HEK293 (cell line): ENCODE results near the gene SLC35F2.

Experiments
- GLI2 ChIP-seq: fragments of 450-650 bp; formaldehyde crosslinking; IDR thresholded peaks from 2 replicates; pipeline ENCODE4; 2017; ENCODE audit warnings: missing biosample characterization, missing genetic modification characterization, low read depth, borderline replicate concordance
- HOXA7 ChIP-seq: sonication (generic); formaldehyde crosslinking; IDR thresholded peaks from 2 replicates; pipeline ENCODE4 v1.8.1; 2022; ENCODE audit warnings: missing genetic modification reagents, borderline replicate concordance
- HOXD13 ChIP-seq: sonication (generic); formaldehyde crosslinking; IDR thresholded peaks from 2 replicates; pipeline ENCODE4 v1.8.0; 2022; ENCODE audit warnings: missing genetic modification reagents, borderline replicate concordance
- KLF16 ChIP-seq: fragments of 450-650 bp; formaldehyde crosslinking; IDR thresholded peaks from 2 replicates; pipeline ENCODE4 v1.5.1; 2017; ENCODE audit warnings: missing biosample characterization, missing genetic modification characterization
- WT1 ChIP-seq: fragments of 450-650 bp; formaldehyde crosslinking; IDR thresholded peaks from 2 replicates; pipeline ENCODE4 v1.5.1; 2016; ENCODE audit warnings: missing biosample characterization, missing genetic modification characterization
- ZBTB7A ChIP-seq: fragments of 450-650 bp; formaldehyde crosslinking; IDR thresholded peaks from 2 replicates; pipeline ENCODE4 v1.5.1; 2016; ENCODE audit warnings: low read depth, missing biosample characterization, missing genetic modification characterization
- ZFHX2 ChIP-seq: fragments of 450-650 bp; formaldehyde crosslinking; conservative IDR thresholded peaks from 2 replicates; pipeline ENCODE4 v1.5.1; 2016; ENCODE audit warnings: missing biosample characterization, missing genetic modification characterization
- ZNF292 ChIP-seq: fragments of 450-650 bp; formaldehyde crosslinking; IDR thresholded peaks from 2 replicates; pipeline ENCODE4 v1.5.1; 2016; ENCODE audit warnings: low read depth, missing biosample characterization, missing genetic modification characterization, borderline replicate concordance
- ZNF302 ChIP-seq: fragments of 450-650 bp; formaldehyde crosslinking; IDR thresholded peaks from 2 replicates; pipeline ENCODE4 v1.5.1; 2016; ENCODE audit warnings: missing biosample characterization, missing genetic modification characterization, low read depth
- ZNF391 ChIP-seq: fragments of 450-650 bp; formaldehyde crosslinking; IDR thresholded peaks from 2 replicates; pipeline ENCODE4 v1.5.1; 2016; ENCODE audit warnings: low read depth, missing biosample characterization, missing genetic modification characterization, borderline replicate concordance
- ZNF416 ChIP-seq: fragments of 450-650 bp; formaldehyde crosslinking; IDR thresholded peaks from 2 replicates; pipeline ENCODE4 v1.5.1; 2016; ENCODE audit warnings: missing biosample characterization, missing genetic modification characterization
- ZNF423 ChIP-seq: fragments of 450-650 bp; formaldehyde crosslinking; IDR thresholded peaks from 2 replicates; pipeline ENCODE4 v1.5.1; 2016; ENCODE audit warnings: missing biosample characterization, missing genetic modification characterization
- ZNF426 ChIP-seq: fragments of 450-650 bp; formaldehyde crosslinking; IDR thresholded peaks from 2 replicates; pipeline ENCODE4 v1.5.1; 2017; ENCODE audit warnings: missing biosample characterization, missing genetic modification characterization, mild to moderate bottlenecking, inconsistent platforms, moderate library complexity
- ZNF529 ChIP-seq: fragments of 450-650 bp; formaldehyde crosslinking; IDR thresholded peaks from 2 replicates; pipeline ENCODE4 v1.5.1; 2017; ENCODE audit warnings: missing genetic modification characterization, missing biosample characterization; ENCODE audit not compliant: insufficient replicate concordance
- ZNF623 ChIP-seq: fragments of 450-650 bp; formaldehyde crosslinking; IDR thresholded peaks from 2 replicates; pipeline ENCODE4 v1.5.1; 2016; ENCODE audit warnings: missing biosample characterization, missing genetic modification characterization
- ZNF658 ChIP-seq: fragments of 450-650 bp; formaldehyde crosslinking; IDR thresholded peaks from 2 replicates; pipeline ENCODE4; 2016; ENCODE audit warnings: missing biosample characterization, missing genetic modification characterization
- ZNF670 ChIP-seq: fragments of 450-650 bp; formaldehyde crosslinking; IDR thresholded peaks from 2 replicates; pipeline ENCODE4 v1.5.1; 2016; ENCODE audit warnings: missing biosample characterization, missing genetic modification characterization, low read depth
- ZNF747 ChIP-seq: fragments of 450-650 bp; formaldehyde crosslinking; IDR thresholded peaks from 2 replicates; pipeline ENCODE4 v1.5.1; 2016; ENCODE audit warnings: missing biosample characterization, missing genetic modification characterization
- ZSCAN16 ChIP-seq: fragments of 450-650 bp; formaldehyde crosslinking; IDR thresholded peaks from 2 replicates; pipeline ENCODE4 v1.5.1; 2016; ENCODE audit warnings: missing biosample characterization, missing genetic modification characterization
- TF ChIP-seq, protein P1 (sequence below): fragments of 450-650 bp; formaldehyde crosslinking; IDR thresholded peaks from 2 replicates; pipeline ENCODE4 v1.5.1; 2016; ENCODE audit warnings: missing biosample characterization, missing genetic modification characterization
- TF ChIP-seq, protein P2 (sequence below): fragments of 450-650 bp; formaldehyde crosslinking; IDR thresholded peaks from 2 replicates; pipeline ENCODE4 v1.5.1; 2016; ENCODE audit warnings: missing biosample characterization, missing genetic modification characterization
- TF ChIP-seq, protein P3 (sequence below): fragments of 450-650 bp; formaldehyde crosslinking; IDR thresholded peaks from 2 replicates; pipeline ENCODE4 v1.5.1; 2016; ENCODE audit warnings: missing biosample characterization, missing genetic modification characterization, borderline replicate concordance
- TF ChIP-seq, protein P4 (sequence below): fragments of 450-650 bp; formaldehyde crosslinking; IDR thresholded peaks from 2 replicates; pipeline ENCODE4 v1.5.1; 2016; ENCODE audit warnings: missing biosample characterization, missing genetic modification characterization
- TF ChIP-seq, protein P5 (sequence below): fragments of 450-650 bp; formaldehyde crosslinking; IDR thresholded peaks from 2 replicates; pipeline ENCODE4 v1.5.1; 2017; ENCODE audit warnings: missing biosample characterization, missing genetic modification characterization

Gene SLC35F2

DNA sequence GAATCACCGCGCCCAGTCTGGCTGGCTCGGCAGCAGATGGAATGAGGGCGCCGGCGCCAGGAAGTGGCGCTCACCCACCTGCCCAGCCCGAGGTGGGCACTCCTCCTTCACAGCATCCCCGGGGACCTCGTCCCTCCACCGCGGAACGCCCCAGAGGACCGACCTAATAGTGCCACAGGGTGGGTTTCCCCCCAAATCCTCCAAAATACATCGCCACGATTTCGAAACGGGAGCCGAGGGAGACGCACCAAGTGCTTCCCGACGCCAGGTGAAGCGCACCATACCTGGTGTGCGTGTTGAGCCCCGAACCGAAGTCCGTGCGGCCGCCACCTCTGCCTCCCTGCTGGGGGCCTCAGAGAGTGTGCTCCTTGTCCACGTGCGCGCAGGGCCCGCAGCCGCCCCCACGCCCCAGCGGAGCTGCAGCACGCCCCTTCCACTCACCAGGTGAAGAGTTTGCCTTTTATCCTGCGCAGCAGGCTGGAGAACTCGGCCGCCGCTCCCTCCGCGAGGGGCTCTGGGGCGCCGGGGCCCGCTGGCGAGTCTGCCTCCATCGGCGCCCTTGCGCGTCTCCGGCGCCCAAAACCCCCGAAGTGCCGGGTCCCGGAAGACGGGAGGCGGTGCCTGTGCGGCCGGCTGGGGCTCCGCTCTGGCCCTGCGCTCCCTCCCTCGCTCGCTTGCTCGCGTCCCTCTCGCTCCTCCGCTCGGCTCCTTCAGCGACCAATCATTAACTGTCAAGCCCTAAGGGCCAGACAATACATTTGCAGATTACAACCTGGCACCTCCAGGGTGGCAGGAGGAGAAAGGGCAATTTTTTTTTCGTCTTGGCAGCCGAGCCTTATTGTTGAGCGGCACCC lies at the start of gene SLC35F2 (continued):
- no peak for TF ChIP-seq ZNF747 (tag by site-specific recombination)
- no peak for TF ChIP-seq HOXA7 (CRISPR knock-in tag)
- TF ChIP-seq ZNF416, result no peak
- no peak for TF ChIP-seq ZNF670 (tag by site-specific recombination)
- TF ChIP-seq ZBTB7A (tag by site-specific recombination), result no peak
- TF ChIP-seq, protein P1, sequence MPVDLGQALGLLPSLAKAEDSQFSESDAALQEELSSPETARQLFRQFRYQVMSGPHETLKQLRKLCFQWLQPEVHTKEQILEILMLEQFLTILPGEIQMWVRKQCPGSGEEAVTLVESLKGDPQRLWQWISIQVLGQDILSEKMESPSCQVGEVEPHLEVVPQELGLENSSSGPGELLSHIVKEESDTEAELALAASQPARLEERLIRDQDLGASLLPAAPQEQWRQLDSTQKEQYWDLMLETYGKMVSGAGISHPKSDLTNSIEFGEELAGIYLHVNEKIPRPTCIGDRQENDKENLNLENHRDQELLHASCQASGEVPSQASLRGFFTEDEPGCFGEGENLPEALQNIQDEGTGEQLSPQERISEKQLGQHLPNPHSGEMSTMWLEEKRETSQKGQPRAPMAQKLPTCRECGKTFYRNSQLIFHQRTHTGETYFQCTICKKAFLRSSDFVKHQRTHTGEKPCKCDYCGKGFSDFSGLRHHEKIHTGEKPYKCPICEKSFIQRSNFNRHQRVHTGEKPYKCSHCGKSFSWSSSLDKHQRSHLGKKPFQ, result no peak
- peak; percentile 31 for TF ChIP-seq ZNF423 (tag by site-specific recombination)
- TF ChIP-seq GLI2, result no peak
- TF ChIP-seq ZFHX2 (tag by site-specific recombination), result peak; percentile 39; the same call in 1 of the 2 replicates
- TF ChIP-seq, protein P2, sequence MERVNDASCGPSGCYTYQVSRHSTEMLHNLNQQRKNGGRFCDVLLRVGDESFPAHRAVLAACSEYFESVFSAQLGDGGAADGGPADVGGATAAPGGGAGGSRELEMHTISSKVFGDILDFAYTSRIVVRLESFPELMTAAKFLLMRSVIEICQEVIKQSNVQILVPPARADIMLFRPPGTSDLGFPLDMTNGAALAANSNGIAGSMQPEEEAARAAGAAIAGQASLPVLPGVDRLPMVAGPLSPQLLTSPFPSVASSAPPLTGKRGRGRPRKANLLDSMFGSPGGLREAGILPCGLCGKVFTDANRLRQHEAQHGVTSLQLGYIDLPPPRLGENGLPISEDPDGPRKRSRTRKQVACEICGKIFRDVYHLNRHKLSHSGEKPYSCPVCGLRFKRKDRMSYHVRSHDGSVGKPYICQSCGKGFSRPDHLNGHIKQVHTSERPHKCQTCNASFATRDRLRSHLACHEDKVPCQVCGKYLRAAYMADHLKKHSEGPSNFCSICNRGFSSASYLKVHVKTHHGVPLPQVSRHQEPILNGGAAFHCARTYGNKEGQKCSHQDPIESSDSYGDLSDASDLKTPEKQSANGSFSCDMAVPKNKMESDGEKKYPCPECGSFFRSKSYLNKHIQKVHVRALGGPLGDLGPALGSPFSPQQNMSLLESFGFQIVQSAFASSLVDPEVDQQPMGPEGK (tag by site-specific recombination), result peak; percentile 68
- no peak for TF ChIP-seq WT1 (tag by site-specific recombination)
- peak; percentile 77 for TF ChIP-seq KLF16
- TF ChIP-seq, protein P3, sequence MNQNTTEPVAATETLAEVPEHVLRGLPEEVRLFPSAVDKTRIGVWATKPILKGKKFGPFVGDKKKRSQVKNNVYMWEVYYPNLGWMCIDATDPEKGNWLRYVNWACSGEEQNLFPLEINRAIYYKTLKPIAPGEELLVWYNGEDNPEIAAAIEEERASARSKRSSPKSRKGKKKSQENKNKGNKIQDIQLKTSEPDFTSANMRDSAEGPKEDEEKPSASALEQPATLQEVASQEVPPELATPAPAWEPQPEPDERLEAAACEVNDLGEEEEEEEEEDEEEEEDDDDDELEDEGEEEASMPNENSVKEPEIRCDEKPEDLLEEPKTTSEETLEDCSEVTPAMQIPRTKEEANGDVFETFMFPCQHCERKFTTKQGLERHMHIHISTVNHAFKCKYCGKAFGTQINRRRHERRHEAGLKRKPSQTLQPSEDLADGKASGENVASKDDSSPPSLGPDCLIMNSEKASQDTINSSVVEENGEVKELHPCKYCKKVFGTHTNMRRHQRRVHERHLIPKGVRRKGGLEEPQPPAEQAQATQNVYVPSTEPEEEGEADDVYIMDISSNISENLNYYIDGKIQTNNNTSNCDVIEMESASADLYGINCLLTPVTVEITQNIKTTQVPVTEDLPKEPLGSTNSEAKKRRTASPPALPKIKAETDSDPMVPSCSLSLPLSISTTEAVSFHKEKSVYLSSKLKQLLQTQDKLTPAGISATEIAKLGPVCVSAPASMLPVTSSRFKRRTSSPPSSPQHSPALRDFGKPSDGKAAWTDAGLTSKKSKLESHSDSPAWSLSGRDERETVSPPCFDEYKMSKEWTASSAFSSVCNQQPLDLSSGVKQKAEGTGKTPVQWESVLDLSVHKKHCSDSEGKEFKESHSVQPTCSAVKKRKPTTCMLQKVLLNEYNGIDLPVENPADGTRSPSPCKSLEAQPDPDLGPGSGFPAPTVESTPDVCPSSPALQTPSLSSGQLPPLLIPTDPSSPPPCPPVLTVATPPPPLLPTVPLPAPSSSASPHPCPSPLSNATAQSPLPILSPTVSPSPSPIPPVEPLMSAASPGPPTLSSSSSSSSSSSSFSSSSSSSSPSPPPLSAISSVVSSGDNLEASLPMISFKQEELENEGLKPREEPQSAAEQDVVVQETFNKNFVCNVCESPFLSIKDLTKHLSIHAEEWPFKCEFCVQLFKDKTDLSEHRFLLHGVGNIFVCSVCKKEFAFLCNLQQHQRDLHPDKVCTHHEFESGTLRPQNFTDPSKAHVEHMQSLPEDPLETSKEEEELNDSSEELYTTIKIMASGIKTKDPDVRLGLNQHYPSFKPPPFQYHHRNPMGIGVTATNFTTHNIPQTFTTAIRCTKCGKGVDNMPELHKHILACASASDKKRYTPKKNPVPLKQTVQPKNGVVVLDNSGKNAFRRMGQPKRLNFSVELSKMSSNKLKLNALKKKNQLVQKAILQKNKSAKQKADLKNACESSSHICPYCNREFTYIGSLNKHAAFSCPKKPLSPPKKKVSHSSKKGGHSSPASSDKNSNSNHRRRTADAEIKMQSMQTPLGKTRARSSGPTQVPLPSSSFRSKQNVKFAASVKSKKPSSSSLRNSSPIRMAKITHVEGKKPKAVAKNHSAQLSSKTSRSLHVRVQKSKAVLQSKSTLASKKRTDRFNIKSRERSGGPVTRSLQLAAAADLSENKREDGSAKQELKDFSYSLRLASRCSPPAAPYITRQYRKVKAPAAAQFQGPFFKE, result no peak
- TF ChIP-seq ZNF658 (tag by site-specific recombination), result no peak
- TF ChIP-seq ZNF302 (tag by site-specific recombination), result no peak
- TF ChIP-seq ZSCAN16 (tag by site-specific recombination), result no peak
- TF ChIP-seq ZNF426 (tag by site-specific recombination), result no peak
- TF ChIP-seq, protein P4, sequence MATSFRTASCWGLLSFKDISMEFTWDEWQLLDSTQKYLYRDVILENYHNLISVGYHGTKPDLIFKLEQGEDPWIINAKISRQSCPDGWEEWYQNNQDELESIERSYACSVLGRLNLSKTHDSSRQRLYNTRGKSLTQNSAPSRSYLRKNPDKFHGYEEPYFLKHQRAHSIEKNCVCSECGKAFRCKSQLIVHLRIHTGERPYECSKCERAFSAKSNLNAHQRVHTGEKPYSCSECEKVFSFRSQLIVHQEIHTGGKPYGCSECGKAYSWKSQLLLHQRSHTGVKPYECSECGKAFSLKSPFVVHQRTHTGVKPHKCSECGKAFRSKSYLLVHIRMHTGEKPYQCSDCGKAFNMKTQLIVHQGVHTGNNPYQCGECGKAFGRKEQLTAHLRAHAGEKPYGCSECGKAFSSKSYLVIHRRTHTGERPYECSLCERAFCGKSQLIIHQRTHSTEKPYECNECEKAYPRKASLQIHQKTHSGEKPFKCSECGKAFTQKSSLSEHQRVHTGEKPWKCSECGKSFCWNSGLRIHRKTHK (tag by site-specific recombination), result no peak
- TF ChIP-seq ZNF292 (tag by site-specific recombination), result no peak
- TF ChIP-seq ZNF623 (tag by site-specific recombination), result no peak
- TF ChIP-seq ZNF529 (tag by site-specific recombination), result no peak
- TF ChIP-seq, protein P5, sequence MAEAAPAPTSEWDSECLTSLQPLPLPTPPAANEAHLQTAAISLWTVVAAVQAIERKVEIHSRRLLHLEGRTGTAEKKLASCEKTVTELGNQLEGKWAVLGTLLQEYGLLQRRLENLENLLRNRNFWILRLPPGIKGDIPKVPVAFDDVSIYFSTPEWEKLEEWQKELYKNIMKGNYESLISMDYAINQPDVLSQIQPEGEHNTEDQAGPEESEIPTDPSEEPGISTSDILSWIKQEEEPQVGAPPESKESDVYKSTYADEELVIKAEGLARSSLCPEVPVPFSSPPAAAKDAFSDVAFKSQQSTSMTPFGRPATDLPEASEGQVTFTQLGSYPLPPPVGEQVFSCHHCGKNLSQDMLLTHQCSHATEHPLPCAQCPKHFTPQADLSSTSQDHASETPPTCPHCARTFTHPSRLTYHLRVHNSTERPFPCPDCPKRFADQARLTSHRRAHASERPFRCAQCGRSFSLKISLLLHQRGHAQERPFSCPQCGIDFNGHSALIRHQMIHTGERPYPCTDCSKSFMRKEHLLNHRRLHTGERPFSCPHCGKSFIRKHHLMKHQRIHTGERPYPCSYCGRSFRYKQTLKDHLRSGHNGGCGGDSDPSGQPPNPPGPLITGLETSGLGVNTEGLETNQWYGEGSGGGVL (tag by site-specific recombination), result no peak
- TF ChIP-seq HOXD13 (CRISPR knock-in tag), result no peak
- TF ChIP-seq ZNF391 (tag by site-specific recombination), result no peak
